M059J (cell line): ENCODE measurements around the gene XRCC1. TPM values are rescaled to one million over a fixed set of nuclear protein-coding genes. Genes with fewer than 3 reads are reported as not detected.
A peak's percentile ranks its signal among the peaks of the same experiment; 100 is the strongest.
"Not testable (repeated sequence)": the region's sequence is repeated elsewhere in the genome, so short reads cannot be mapped to it uniquely, and the experiment has no call there.

Experiments
- DNase-seq: peaks from one replicate; pipeline ENCODE4 v3.0.0-alpha.2; 2012; ENCODE audit warnings: low read depth
- total RNA-seq: library from RNA; depleted of rRNA; stranded (reverse); fragments of >200 nt; shearing (Covaris generic); gene quantifications from 2 replicates; pipeline ENCODE4 v1.2.3, GENCODE V29; 2014

The XRCC1 gene
- total RNA-seq, 1 experiment from 2014 or later: 54.1 TPM

- no peak for DNase-seq
These were observed 52.4 kb downstream of the XRCC1 start for GRCh38 chr19:43522929-43523328.

GRCh38 chr19:43519436-43520088 is 55.8 kb downstream of the XRCC1 start:
- DNase-seq: peak; percentile 89

GRCh38 chr19:43518051-43518450 is 57.3 kb downstream of the XRCC1 start:
- DNase-seq: no peak

GRCh38 chr19:43512399-43512798 is 62.9 kb downstream of the XRCC1 start:
- not testable (repeated sequence) for DNase-seq

GRCh38 chr19:43511324-43511723 is 64.0 kb downstream of the XRCC1 start:
- no peak for DNase-seq

- no peak for DNase-seq
These were observed 64.6 kb downstream of the XRCC1 start for GRCh38 chr19:43510713-43511112.

- DNase-seq: no peak
These were observed 67.4 kb downstream of the XRCC1 start for GRCh38 chr19:43507880-43508279.

GRCh38 chr19:43506629-43507028 is 68.7 kb downstream of the XRCC1 start:
- DNase-seq: no peak

- DNase-seq: no peak
These were observed 69.4 kb downstream of the XRCC1 start for GRCh38 chr19:43505941-43506340.

- DNase-seq: no peak
These were observed 70.2 kb downstream of the XRCC1 start for GRCh38 chr19:43505186-43505456.

GRCh38 chr19:43504426-43505185 is 70.7 kb downstream of the XRCC1 start, which contains the start of gene PHLDB3:
PHLDB3 (minus strand) TSS chr19:43504746; CDS start chr19:43504118, 628 bp downstream.
- peak; percentile 54 for DNase-seq

- DNase-seq: peak; percentile 92
These were observed 71.6 kb downstream of the XRCC1 start for GRCh38 chr19:43503501-43504425.

- no peak for DNase-seq
These were observed 72.8 kb downstream of the XRCC1 start for GRCh38 chr19:43502419-43502976.

- DNase-seq: no peak
These were observed 73.5 kb downstream of the XRCC1 start for GRCh38 chr19:43501661-43502418.

GRCh38 chr19:43499042-43499441 is 76.3 kb downstream of the XRCC1 start:
- DNase-seq: no peak

- DNase-seq: no peak
These were observed 77.0 kb downstream of the XRCC1 start for GRCh38 chr19:43498233-43498842.

- DNase-seq: no peak
These were observed 78.4 kb downstream of the XRCC1 start for GRCh38 chr19:43496960-43497359.

GRCh38 chr19:43495082-43495481 is 80.2 kb downstream of the XRCC1 start:
- no peak for DNase-seq
